HepG2 (cell line): ENCODE results near the gene KRT13.

Experiments used
- EZH2 ChIP-seq: conservative IDR thresholded peaks from 2 replicates; pipeline ENCODE4 v1.6.1; 2012; ENCODE audit warnings: mild to moderate bottlenecking, low read depth, low read length, moderate library complexity
- JUND ChIP-seq: sonication (generic); formaldehyde crosslinking; IDR thresholded peaks from 2 replicates; pipeline ENCODE4 v1.8.0; 2022; ENCODE audit warnings: mild to moderate bottlenecking, missing genetic modification reagents
- POLR2A ChIP-seq, 2 experiments: IDR thresholded peaks; 2 replicates each; pipeline ENCODE4 v1.6.1; 2011; ENCODE audit warnings: low read depth in 2 of 2, low read length in 2 of 2, mild to moderate bottlenecking in 1 of 2, moderate library complexity in 1 of 2; ENCODE audit not compliant: insufficient read depth in 1 of 2
- RFX5 ChIP-seq: IDR thresholded peaks from 2 replicates; pipeline ENCODE4 v1.6.1; 2011; ENCODE audit warnings: low read depth, low read length, improper control_type of control experiment
- RNF2 ChIP-seq: fragments of 450-650 bp; conservative IDR thresholded peaks from 2 replicates; pipeline ENCODE4 v1.6.1; 2016; ENCODE audit warnings: low read depth
- TGIF2 ChIP-seq: IDR thresholded peaks from 2 replicates; pipeline ENCODE4 v1.6.1; 2016; ENCODE audit warnings: control low read depth, missing compliant biosample characterization
- TMF1 ChIP-seq: sonication (generic); formaldehyde crosslinking; IDR thresholded peaks from 2 replicates; pipeline ENCODE4 v1.8.1; 2022; ENCODE audit warnings: low read depth, missing genetic modification reagents
- YEATS4 ChIP-seq: sonication (generic); formaldehyde crosslinking; IDR thresholded peaks from 2 replicates; pipeline ENCODE4 v1.4.0; 2020; ENCODE audit warnings: missing genetic modification reagents, borderline replicate concordance
- ZNF747 ChIP-seq: sonication (generic); formaldehyde crosslinking; IDR thresholded peaks from 2 replicates; pipeline ENCODE4 v1.8.1; 2023; ENCODE audit warnings: missing genetic modification reagents, mild to moderate bottlenecking, borderline replicate concordance
- TF ChIP-seq, protein P1 (sequence below): sonication (generic); formaldehyde crosslinking; IDR thresholded peaks from 2 replicates; pipeline ENCODE4 v1.5.0; 2020; ENCODE audit warnings: mild to moderate bottlenecking, missing genetic modification reagents, moderate library complexity
- TF ChIP-seq, protein P2 (sequence below): sonication (generic); formaldehyde crosslinking; IDR thresholded peaks from 2 replicates; pipeline ENCODE4 v1.8.1; 2022; ENCODE audit warnings: low read depth, mild to moderate bottlenecking, missing genetic modification reagents

DNA sequence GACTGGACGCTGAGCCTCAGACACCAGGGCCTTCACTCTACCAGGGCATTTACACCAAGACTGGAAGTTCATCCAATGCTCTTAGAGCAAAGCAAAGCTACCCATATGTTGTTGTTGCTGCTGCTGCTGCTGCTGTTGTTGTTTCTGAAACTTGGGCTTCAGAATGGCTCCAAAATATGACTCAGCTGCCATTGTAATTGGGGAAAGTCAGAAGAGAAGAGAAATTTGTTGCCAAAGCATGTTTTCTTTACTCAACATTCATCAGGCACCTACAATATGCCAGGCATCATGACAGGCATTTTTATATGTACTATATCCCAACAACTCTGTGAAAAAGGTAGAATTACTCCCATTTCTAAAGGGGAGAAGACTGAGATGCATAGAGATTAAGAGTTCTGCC is 50.2 kb downstream of the KRT13 start:
- TF ChIP-seq POLR2A (IDR thresholded peaks at IDR 0.05; ENCODE audit: insufficient read depth in 1 of 2, low read depth in 2 of 2, low read length in 2 of 2): no peak
- TF ChIP-seq RFX5: no peak
- no peak for TF ChIP-seq JUND (CRISPR knock-in tag)
- no peak for TF ChIP-seq EZH2
- no peak for TF ChIP-seq RNF2
- no peak for TF ChIP-seq YEATS4 (CRISPR knock-in tag)
- no peak for TF ChIP-seq TGIF2 (CRISPR knock-in tag)
- TF ChIP-seq, protein P1, sequence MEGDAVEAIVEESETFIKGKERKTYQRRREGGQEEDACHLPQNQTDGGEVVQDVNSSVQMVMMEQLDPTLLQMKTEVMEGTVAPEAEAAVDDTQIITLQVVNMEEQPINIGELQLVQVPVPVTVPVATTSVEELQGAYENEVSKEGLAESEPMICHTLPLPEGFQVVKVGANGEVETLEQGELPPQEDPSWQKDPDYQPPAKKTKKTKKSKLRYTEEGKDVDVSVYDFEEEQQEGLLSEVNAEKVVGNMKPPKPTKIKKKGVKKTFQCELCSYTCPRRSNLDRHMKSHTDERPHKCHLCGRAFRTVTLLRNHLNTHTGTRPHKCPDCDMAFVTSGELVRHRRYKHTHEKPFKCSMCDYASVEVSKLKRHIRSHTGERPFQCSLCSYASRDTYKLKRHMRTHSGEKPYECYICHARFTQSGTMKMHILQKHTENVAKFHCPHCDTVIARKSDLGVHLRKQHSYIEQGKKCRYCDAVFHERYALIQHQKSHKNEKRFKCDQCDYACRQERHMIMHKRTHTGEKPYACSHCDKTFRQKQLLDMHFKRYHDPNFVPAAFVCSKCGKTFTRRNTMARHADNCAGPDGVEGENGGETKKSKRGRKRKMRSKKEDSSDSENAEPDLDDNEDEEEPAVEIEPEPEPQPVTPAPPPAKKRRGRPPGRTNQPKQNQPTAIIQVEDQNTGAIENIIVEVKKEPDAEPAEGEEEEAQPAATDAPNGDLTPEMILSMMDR (CRISPR knock-in tag): no peak
- TF ChIP-seq ZNF747 (CRISPR knock-in tag): no peak
- TF ChIP-seq, protein P2, sequence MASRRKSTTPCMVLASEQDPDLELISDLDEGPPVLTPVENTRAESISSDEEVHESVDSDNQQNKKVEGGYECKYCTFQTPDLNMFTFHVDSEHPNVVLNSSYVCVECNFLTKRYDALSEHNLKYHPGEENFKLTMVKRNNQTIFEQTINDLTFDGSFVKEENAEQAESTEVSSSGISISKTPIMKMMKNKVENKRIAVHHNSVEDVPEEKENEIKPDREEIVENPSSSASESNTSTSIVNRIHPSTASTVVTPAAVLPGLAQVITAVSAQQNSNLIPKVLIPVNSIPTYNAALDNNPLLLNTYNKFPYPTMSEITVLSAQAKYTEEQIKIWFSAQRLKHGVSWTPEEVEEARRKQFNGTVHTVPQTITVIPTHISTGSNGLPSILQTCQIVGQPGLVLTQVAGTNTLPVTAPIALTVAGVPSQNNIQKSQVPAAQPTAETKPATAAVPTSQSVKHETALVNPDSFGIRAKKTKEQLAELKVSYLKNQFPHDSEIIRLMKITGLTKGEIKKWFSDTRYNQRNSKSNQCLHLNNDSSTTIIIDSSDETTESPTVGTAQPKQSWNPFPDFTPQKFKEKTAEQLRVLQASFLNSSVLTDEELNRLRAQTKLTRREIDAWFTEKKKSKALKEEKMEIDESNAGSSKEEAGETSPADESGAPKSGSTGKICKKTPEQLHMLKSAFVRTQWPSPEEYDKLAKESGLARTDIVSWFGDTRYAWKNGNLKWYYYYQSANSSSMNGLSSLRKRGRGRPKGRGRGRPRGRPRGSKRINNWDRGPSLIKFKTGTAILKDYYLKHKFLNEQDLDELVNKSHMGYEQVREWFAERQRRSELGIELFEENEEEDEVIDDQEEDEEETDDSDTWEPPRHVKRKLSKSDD (CRISPR knock-in tag): no peak
- no peak for TF ChIP-seq TMF1 (CRISPR knock-in tag)
